Fibroblast of gingiva (primary cell): ENCODE results near the gene DOCK9.
A peak's percentile ranks its signal among the peaks of the same experiment; 100 is the strongest.

Source experiments
- DNase-seq: peaks from one replicate; pipeline ENCODE4 v3.0.0-alpha.2; 2011; ENCODE audit warnings: low read depth

DOCK9 gene

GRCh38 chr13:98886587-98887230 lies 91.2 kb downstream of the DOCK9 start:
- no peak for DNase-seq

GRCh38 chr13:98885600-98885999 lies 92.3 kb downstream of the DOCK9 start:
- no peak for DNase-seq

- DNase-seq: no peak
Measured at GRCh38 chr13:98883998-98884397, 93.9 kb downstream of the DOCK9 start.

- DNase-seq: no peak
Measured at GRCh38 chr13:98881390-98881789, 96.5 kb downstream of the DOCK9 start.

GRCh38 chr13:98880677-98881076 lies 97.2 kb downstream of the DOCK9 start:
- no peak for DNase-seq

- DNase-seq: no peak
Measured at GRCh38 chr13:98879957-98880356, 97.9 kb downstream of the DOCK9 start.

GRCh38 chr13:98879127-98879520 lies 98.7 kb downstream of the DOCK9 start:
- no peak for DNase-seq

GRCh38 chr13:98878486-98879126 lies 99.3 kb downstream of the DOCK9 start:
- no peak for DNase-seq

GRCh38 chr13:98877936-98878335 lies 99.9 kb downstream of the DOCK9 start:
- no peak for DNase-seq

GRCh38 chr13:98877466-98877865 lies 100.4 kb downstream of the DOCK9 start:
- no peak for DNase-seq

GRCh38 chr13:98875146-98875729 lies 102.6 kb downstream of the DOCK9 start:
- DNase-seq: no peak

- no peak for DNase-seq
Measured at GRCh38 chr13:98874029-98874397, 103.9 kb downstream of the DOCK9 start.

- DNase-seq: no peak
Measured at GRCh38 chr13:98873377-98874028, 104.4 kb downstream of the DOCK9 start.

- DNase-seq: no peak
Measured at GRCh38 chr13:98871727-98872126, 106.1 kb downstream of the DOCK9 start.

- DNase-seq: no peak
Measured at GRCh38 chr13:98869408-98870090, 108.3 kb downstream of the DOCK9 start.

- no peak for DNase-seq
Measured at GRCh38 chr13:98868932-98869331, 108.9 kb downstream of the DOCK9 start.

GRCh38 chr13:98866882-98867281 lies 111.0 kb downstream of the DOCK9 start:
- DNase-seq: no peak

GRCh38 chr13:98860491-98860890 lies 117.4 kb downstream of the DOCK9 start:
- no peak for DNase-seq

- peak; percentile 23 for DNase-seq
Measured at GRCh38 chr13:98858191-98858590, 119.7 kb downstream of the DOCK9 start.

GRCh38 chr13:98856983-98857382 lies 120.9 kb downstream of the DOCK9 start:
- peak; percentile 51 for DNase-seq

GRCh38 chr13:98854448-98854847 lies 123.4 kb downstream of the DOCK9 start:
- DNase-seq: no peak

GRCh38 chr13:98853771-98854221 lies 124.1 kb downstream of the DOCK9 start:
- peak; percentile 89 for DNase-seq
